Endothelial cell of umbilical vein (primary cell): Measurements from ENCODE around the gene PRX.

ENCODE experiments used
- FOS ChIP-seq: IDR thresholded peaks from 2 replicates; pipeline ENCODE4 v1.6.1; 2011; ENCODE audit warnings: mild to moderate bottlenecking, low read length, moderate library complexity, borderline replicate concordance; ENCODE audit not compliant: insufficient read depth
- MYC ChIP-seq: IDR thresholded peaks from one replicate; pipeline ENCODE4 v1.6.1; 2011; ENCODE audit warnings: mild to moderate bottlenecking, low read depth, low read length
- TF ChIP-seq, protein P1 (sequence below), 2 donors: IDR thresholded peaks; 1 replicate in 1 of 2; 2 replicates in 1 of 2; pipeline ENCODE4 v1.5.1; 2011; ENCODE audit warnings: low read length in 2 of 2, mild to moderate bottlenecking in 2 of 2, moderate library complexity in 2 of 2, control low read depth in 1 of 2, inconsistent platforms in 1 of 2, low read depth in 1 of 2; ENCODE audit not compliant: insufficient read depth in 1 of 2; ENCODE audit errors: extremely low read depth in 1 of 2
- TF ChIP-seq, protein P2 (sequence below): IDR thresholded peaks from 2 replicates; pipeline ENCODE4 v1.6.1; 2011; ENCODE audit not compliant: insufficient read depth, insufficient read length

DNA sequence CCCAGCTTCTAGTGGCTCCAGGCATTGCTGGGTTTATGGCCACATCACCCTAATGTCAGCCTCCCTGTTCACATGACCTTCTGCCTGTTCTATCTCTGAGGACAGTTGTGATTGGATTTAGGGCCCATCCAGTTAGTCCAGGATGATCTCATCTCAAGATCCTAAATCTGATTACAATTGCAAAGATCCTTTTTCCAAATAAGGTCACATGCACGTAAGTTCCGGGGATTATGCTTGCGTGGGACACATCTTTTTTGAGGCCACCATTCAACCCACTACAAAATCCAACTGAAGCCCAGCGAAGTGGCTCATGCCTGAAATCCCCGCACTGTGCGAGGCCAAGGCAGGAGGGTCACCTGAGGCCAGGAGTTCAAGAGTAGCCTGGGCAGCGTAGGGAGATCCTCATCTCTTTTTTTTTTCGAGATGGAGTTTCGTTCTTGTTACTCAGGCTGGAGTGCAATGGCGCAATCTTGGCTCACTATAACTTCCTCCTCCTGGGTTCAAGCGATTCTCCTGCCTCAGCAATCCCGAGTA, 52.4 kb downstream of the PRX start:
- TF ChIP-seq MYC (no peak), FOS (no peak)
- TF ChIP-seq, protein P1, sequence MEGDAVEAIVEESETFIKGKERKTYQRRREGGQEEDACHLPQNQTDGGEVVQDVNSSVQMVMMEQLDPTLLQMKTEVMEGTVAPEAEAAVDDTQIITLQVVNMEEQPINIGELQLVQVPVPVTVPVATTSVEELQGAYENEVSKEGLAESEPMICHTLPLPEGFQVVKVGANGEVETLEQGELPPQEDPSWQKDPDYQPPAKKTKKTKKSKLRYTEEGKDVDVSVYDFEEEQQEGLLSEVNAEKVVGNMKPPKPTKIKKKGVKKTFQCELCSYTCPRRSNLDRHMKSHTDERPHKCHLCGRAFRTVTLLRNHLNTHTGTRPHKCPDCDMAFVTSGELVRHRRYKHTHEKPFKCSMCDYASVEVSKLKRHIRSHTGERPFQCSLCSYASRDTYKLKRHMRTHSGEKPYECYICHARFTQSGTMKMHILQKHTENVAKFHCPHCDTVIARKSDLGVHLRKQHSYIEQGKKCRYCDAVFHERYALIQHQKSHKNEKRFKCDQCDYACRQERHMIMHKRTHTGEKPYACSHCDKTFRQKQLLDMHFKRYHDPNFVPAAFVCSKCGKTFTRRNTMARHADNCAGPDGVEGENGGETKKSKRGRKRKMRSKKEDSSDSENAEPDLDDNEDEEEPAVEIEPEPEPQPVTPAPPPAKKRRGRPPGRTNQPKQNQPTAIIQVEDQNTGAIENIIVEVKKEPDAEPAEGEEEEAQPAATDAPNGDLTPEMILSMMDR (IDR thresholded peaks at IDR 0.05; ENCODE audit: extremely low read depth in 1 of 2, insufficient read depth in 1 of 2, low read depth in 1 of 2, low read length in 2 of 2) = no peak
- TF ChIP-seq, protein P2, sequence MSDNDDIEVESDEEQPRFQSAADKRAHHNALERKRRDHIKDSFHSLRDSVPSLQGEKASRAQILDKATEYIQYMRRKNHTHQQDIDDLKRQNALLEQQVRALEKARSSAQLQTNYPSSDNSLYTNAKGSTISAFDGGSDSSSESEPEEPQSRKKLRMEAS = no peak
